HL-60 (cell line): Measurements from ENCODE around the gene TIRAP.

ENCODE experiments used
- CTCF ChIP-seq: IDR thresholded peaks from one replicate; pipeline ENCODE4 v1.5.1; 2011; ENCODE audit warnings: low read length, control low read depth, inconsistent platforms; ENCODE audit not compliant: insufficient read depth
- POLR2AphosphoS5 ChIP-seq: IDR thresholded peaks from 2 replicates; pipeline ENCODE4 v1.6.1; 2012; ENCODE audit warnings: low read depth

GRCh38 chr11:126311401-126312291 lies 28.8 kb downstream of the TIRAP start:
- TF ChIP-seq CTCF (no peak), POLR2AphosphoS5 (peak; percentile 60)
